ENCODE results near the gene CFTR. TPM values are rescaled to one million over a fixed set of nuclear protein-coding genes. Genes with fewer than 3 reads are reported as not detected.

The CFTR gene
- total RNA-seq, 2 donors from 2014 or later, result 2.0 to 3.5 TPM

GRCh38 chr7:117666689-117667088 lies 186.9 kb downstream of the CFTR start:
- Mint-ChIP-seq H3K27ac (no peak overlapping the region), H3K4me1 (peaks cover 25% of the 10 kb centered on the region), H3K9me3 (no peaks in the 10 kb centered on the region), H3K4me3 (no peak overlapping the region), H3K36me3 (ENCODE audit: low read depth) (no peaks in the 10 kb centered on the region), H3K27me3 (ENCODE audit: insufficient read depth) (no peaks in the 10 kb centered on the region)
- Histone ChIP-seq H3K27me3 (ENCODE audit: control insufficient read depth, insufficient read depth, low read length, poor library complexity, severe bottlenecking) (no peaks in the 10 kb centered on the region), H3K9me3 (ENCODE audit: control insufficient read depth, low read length) (peaks cover 5% of the 10 kb centered on the region), H3K27ac (ENCODE audit: low read depth, low read length) (no peak overlapping the region), H3K9ac (ENCODE audit: extremely low read depth, low read length, poor library complexity, severe bottlenecking) (no peak overlapping the region), H3K4me1 (ENCODE audit: control insufficient read depth, insufficient read depth, low read length) (peaks cover 9% of the 10 kb centered on the region), H3K36me3 (ENCODE audit: control insufficient read depth, insufficient read depth, low read length) (no peaks in the 10 kb centered on the region), H3K4me3 (ENCODE audit: low read length) (no peak overlapping the region)
- WGBS, 2 experiments (ENCODE audit: insufficient coverage in 1 of 2, insufficient read length in 1 of 2), result 96 to 100% methylated on average over 6 of the region's 6 CpGs
- no peak for DNase-seq
- no peak for TF ChIP-seq CTCF (conservative IDR thresholded peaks at IDR 0.05)

GRCh38 chr7:117667456-117667855 lies 187.6 kb downstream of the CFTR start:
- Histone ChIP-seq H3K4me1 (ENCODE audit: control insufficient read depth, insufficient read depth, low read length) (peaks cover 9% of the 10 kb centered on the region), H3K9ac (ENCODE audit: extremely low read depth, low read length, poor library complexity, severe bottlenecking) (no peak overlapping the region), H3K9me3 (ENCODE audit: control insufficient read depth, low read length) (no peaks in the 10 kb centered on the region), H3K4me3 (ENCODE audit: low read length) (no peak overlapping the region), H3K27ac (ENCODE audit: low read depth, low read length) (no peak overlapping the region), H3K27me3 (ENCODE audit: control insufficient read depth, insufficient read depth, low read length, poor library complexity, severe bottlenecking) (no peaks in the 10 kb centered on the region), H3K36me3 (ENCODE audit: control insufficient read depth, insufficient read depth, low read length) (no peaks in the 10 kb centered on the region)
- TF ChIP-seq CTCF (conservative IDR thresholded peaks at IDR 0.05), result no peak
- Mint-ChIP-seq H3K9me3 (no peaks in the 10 kb centered on the region), H3K4me1 (peaks cover 27% of the 10 kb centered on the region), H3K4me3 (no peak overlapping the region), H3K27ac (no peak overlapping the region), H3K36me3 (ENCODE audit: low read depth) (no peaks in the 10 kb centered on the region), H3K27me3 (ENCODE audit: insufficient read depth) (no peaks in the 10 kb centered on the region)
- DNase-seq, result no peak
- 92% methylated on average over 2 of the region's 2 CpGs; no CpG with 5 or more reads in 1 of the 2 experiments for WGBS, 2 experiments (ENCODE audit: insufficient coverage in 1 of 2, insufficient read length in 1 of 2)

- Histone ChIP-seq H3K9ac (ENCODE audit: extremely low read depth, low read length, poor library complexity, severe bottlenecking) (no peak overlapping the region), H3K27ac (ENCODE audit: low read depth, low read length) (no peak overlapping the region), H3K4me1 (ENCODE audit: control insufficient read depth, insufficient read depth, low read length) (peaks cover 4% of the 10 kb centered on the region), H3K27me3 (ENCODE audit: control insufficient read depth, insufficient read depth, low read length, poor library complexity, severe bottlenecking) (no peaks in the 10 kb centered on the region), H3K9me3 (ENCODE audit: control insufficient read depth, low read length) (no peaks in the 10 kb centered on the region), H3K4me3 (ENCODE audit: low read length) (no peak overlapping the region), H3K36me3 (ENCODE audit: control insufficient read depth, insufficient read depth, low read length) (no peaks in the 10 kb centered on the region)
- H3K4me3 Mint-ChIP-seq, result no peak overlapping the region
- H3K27me3 Mint-ChIP-seq (ENCODE audit: insufficient read depth), result no peaks in the 10 kb centered on the region
- peaks cover 40% of the 10 kb centered on the region for H3K4me1 Mint-ChIP-seq
- WGBS, 2 experiments (ENCODE audit: insufficient coverage in 1 of 2, insufficient read length in 1 of 2), result 71% methylated on average over 3 of the region's 4 CpGs; no CpG with 5 or more reads in 1 of the 2 experiments
- no peaks in the 10 kb centered on the region for H3K9me3 Mint-ChIP-seq
- no peak overlapping the region for H3K27ac Mint-ChIP-seq
- peak; percentile 71 for TF ChIP-seq CTCF (conservative IDR thresholded peaks at IDR 0.05)
- peak; percentile 58 for DNase-seq
- H3K36me3 Mint-ChIP-seq (ENCODE audit: low read depth), result no peaks in the 10 kb centered on the region
These were observed 190.0 kb downstream of the CFTR start for GRCh38 chr7:117669818-117670217.
